GM18502 (cell line): ENCODE results near the gene PCGF2.
"Not testable (repeated sequence)": the region's sequence is repeated elsewhere in the genome, so short reads cannot be mapped to it uniquely, and the experiment has no call there.

Experiments used
- ATAC-seq: cut with Tn5 transposase; IDR thresholded peaks from one replicate; pipeline ENCODE4 v1.9.1; 2021; ENCODE audit warnings: mild to moderate bottlenecking; ENCODE audit not compliant: unreplicated experiment, poor library complexity

Gene PCGF2

GRCh38 chr17:38738007-38738662 is 10.0 kb downstream of the PCGF2 start:
- ATAC-seq, result no peak

GRCh38 chr17:38735161-38735997 is 12.8 kb downstream of the PCGF2 start:
- no peak for ATAC-seq

DNA sequence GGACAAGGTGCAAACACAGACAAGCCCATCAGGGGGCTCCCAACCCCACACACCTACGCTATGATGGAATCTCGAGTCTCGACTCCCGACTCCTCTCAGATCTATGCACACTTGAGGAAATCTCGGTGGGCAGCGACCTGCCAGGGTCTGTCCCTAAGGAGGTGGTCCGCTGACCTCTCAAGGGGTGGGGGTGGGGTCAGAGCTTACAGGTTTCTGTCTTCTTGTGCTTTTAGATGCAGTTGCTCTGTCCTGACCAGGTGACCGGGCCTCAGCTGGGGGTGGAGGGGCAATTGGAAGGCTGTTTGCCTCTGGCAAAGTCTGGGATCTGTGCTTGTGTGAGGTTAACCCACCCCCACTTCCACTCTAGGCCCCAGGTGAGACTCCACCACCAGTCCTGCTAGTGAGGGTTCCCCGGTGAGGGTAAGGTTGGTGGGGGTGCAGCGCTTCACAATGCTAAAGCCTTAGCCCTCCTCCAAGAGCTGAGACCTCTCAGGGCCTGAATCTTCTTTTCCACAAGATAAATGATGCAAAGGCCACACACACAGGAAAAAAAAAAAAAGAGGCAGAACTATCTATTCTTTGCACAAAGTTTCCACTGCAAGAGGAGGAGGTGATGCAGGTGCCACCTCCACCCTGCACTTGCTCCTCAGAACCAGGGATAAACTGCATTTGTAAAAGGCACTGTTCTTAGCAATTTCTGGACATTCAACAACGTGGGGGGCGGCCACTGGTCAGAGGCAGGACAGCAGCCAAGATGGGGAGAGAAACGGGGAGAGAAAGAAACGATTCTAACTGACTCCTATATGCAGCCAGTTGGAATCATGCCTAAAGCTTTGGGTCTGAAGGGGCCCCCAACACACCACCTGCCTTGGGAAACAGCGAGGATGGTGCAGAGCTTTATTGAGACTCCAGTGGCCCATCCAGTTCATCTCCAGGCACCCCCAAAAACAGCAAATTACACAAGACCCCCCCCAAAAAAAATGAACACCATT is 13.9 kb downstream of the PCGF2 start:
- ATAC-seq, result no peak

DNA sequence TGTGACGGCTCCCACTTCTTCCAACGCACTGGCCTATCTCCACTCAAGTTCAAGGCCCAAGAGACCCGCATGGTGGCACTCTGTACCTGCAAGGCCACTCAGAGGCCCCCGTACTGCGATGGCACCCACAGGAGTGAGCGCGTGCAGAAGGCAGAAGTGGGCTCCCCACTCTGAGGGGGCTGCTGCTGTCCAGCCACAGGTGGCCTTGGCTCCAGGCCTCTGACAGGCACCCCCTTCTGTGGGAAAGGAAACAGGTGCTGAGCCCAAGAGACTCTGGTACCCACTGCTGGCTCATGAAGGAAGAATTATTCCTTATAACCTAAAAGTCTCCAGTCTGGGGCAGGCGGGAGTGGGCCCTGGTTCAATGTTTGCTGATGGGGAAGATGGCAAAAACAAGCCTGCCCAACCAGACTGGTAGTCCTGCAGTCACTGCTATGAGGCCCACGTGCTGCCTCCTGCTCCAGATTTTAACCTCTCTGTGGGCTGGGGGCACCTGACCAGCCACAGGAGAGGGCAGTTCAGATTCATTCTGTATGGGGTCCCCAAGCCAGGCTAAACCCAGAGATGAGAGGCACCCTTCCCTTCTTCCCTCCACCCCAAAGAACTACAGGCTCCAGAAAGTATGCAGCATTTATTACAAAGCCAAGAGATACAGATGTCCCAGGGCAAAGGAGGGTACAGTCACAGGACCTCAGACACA is 14.7 kb downstream of the PCGF2 start:
- ATAC-seq, result no peak

DNA sequence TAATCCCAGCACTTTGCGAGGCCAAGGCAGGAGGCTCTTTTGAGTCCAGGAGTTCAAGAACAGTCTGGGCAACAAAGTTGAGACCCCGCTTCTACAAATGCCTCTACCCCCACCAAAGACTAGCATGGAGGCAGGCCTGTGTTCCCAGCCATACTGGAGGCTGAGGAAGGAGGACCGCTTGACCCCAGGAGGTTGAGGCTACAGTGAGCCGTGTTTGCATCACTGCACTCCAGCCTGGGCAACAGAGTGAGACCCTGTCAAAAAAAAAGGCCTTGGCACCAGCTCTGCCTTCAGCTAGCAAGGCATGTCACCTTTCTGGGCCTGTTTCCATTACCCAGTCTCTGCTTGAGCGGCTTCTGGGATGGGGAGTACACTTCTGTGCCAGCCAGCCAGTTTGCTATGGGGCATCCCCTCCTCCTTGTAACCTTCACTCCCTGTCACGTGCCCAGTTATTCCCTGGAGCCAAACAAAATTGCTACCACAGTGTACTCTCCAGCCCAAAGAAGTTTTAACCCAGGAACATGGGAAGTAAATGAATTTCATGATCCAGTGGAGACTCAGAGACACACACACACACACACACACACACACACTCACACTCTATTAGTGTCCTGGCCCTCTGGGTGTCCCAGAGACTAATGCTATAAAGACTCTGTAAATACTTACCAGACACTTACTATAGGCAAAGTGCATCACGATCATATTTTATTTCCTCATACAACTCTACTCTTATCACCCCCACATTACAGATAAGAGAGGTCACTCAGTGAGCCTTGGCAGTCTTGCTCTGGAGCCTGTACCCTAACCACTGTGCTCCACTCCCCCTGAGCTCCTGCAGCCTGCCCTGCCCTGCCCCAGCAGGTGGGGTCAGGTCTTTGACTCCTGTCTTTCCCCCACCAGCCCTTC is 15.5 kb downstream of the PCGF2 start:
- no peak for ATAC-seq

GRCh38 chr17:38731526-38732294 is 16.4 kb downstream of the PCGF2 start:
- ATAC-seq, result no peak

GRCh38 chr17:38730526-38731379 is 17.4 kb downstream of the PCGF2 start:
- no peak for ATAC-seq

GRCh38 chr17:38729886-38730525 is 18.1 kb downstream of the PCGF2 start, which contains the start of gene CISD3:
TSS of gene CISD3 (plus strand) at chr17:38730341. CDS start at chr17:38730359, 18 bp downstream.
- ATAC-seq, result peak; percentile 81

DNA sequence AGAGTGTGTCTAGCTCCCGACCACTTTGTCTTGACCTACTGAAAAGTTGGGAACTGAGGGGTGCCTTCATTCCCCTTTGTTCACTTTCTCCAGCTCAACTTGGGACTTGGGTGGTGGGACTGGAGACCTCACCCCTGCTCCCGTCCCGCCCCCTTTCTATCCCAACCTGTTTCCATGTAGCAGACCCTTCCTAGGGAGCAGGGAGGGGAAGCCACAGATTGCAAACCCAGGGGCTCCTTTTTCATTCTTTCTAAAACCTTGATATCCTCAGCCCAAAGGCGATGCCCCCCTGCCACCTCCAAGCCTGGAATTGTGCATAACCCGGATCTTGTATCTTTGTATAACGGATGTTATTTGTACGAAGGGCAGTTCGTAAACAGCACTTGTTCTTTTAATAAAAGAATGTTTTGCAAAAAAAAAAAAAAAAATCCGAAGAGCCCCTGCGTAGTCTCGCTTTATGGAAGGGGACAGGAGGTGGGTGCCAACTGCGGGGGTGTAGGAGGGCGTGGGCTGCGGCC is 18.7 kb downstream of the PCGF2 start:
- ATAC-seq, result no peak

DNA sequence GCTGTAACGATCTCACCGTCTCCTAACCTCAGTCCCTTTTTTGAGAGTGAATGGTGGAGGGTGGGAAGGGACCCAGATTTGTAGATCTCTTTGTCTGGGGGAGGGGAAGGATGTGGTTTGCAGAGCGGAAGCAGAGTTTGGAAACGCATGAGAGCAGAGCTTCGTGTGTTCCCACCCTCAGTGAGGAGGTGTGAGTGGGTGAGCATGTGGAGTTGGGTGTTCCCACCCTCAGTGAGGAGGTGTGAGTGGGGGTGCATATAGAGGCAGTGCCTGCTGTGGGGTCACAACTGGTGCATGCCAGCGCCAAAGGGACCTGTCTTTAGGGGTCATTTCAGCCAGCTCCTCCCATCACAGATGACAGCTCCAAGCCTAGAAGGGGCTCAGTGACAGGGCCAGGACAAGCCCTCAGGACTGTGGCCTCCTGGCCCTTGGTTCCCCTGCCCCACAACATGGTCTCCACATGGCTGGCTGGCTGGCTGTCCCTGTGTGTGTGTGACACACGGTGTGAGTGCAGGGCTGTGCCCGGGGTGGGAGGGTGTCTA is 19.8 kb downstream of the PCGF2 start:
- ATAC-seq, result no peak

GRCh38 chr17:38727736-38728135 is 20.4 kb downstream of the PCGF2 start:
- no peak for ATAC-seq

- not testable (repeated sequence) for ATAC-seq
Observed at GRCh38 chr17:38726145-38726544, 22.0 kb downstream of the PCGF2 start.

DNA sequence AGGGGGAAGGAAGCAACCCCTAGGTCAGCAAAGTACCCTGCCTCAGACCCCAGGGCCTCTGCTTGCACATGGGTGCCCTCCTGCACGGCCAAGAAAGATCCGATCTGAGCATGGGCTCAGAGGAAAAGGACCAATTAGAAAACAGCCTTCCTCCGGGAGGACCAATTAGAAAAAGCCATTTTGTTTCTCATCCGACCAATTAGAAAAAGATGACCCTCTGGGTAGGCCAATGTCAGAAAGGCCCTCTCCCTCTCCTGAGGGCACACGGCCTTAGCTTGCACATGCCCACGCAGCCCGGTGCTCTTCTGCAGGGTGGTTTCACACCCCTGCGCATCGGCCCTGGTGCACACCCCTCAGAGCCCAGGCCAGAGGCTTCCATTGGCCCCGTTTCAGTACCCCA is 23.1 kb downstream of the PCGF2 start:
- ATAC-seq, result no peak

- no peak for ATAC-seq
Observed at GRCh38 chr17:38724337-38724988, 23.7 kb downstream of the PCGF2 start.

DNA sequence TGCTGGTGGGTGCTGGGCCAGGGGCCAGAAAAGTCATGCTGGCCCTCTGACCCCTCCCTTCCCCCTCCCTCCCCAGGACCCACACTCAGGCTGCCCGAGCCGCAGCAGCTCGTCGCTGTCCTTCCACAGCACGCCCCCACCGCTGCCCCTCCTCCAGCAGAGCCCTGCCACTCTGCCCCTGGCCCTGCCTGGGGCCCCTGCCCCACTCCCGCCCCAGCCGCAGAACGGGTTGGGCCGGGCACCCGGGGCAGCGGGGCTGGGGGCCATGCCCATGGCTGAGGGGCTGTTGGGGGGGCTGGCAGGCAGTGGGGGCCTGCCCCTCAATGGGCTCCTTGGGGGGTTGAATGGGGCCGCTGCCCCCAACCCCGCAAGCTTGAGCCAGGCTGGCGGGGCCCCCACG is 26.3 kb downstream of the PCGF2 start:
- ATAC-seq, result no peak

DNA sequence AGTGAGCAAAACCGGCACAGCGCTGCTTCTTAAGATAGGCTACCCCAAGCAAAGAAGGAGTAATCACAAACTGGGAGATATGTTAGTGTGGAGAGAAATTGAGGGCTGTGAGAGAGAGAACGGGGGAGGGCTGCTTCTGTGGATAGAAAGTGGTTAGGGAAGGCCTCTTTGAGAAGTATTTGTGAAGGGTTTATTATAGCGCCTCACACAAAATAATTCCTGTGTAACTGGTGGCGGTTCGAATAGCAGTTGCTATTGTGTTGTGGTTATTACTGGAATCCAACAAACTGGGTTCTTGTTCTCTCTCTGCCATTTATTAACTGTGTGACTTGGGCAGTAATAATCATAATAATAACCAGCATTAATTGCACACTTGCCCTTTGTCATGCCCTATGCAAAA is 27.2 kb downstream of the PCGF2 start:
- ATAC-seq, result no peak
